ENCODE results near the gene GRID1. TPM values are rescaled to one million over a fixed set of nuclear protein-coding genes. Genes with fewer than 3 reads are reported as not detected.

GRID1 gene
- total RNA-seq, 4 donors from 2014 or later: 0.35 to 10.7 (median 1.3) TPM

GRCh38 chr10:86063341-86063740, 303.3 kb downstream of the GRID1 start:
- no peak overlapping the region for H3K27ac ChIP-seq
- no peak for DNase-seq
- no peak for TF ChIP-seq POLR2A (IDR thresholded peaks at IDR 0.05)
- TF ChIP-seq CTCF (IDR thresholded peaks at IDR 0.05): no peak
- H3K4me3 ChIP-seq: no peak overlapping the region
- H3K27me3 ChIP-seq: no peaks in the 10 kb centered on the region
- no peaks in the 10 kb centered on the region for H3K9me3 ChIP-seq
- H3K4me1 ChIP-seq: no peaks in the 10 kb centered on the region
- H3K36me3 ChIP-seq: no peaks in the 10 kb centered on the region

- no peaks in the 10 kb centered on the region for H3K36me3 ChIP-seq
- no peaks in the 10 kb centered on the region for H3K27me3 ChIP-seq
- TF ChIP-seq POLR2A (IDR thresholded peaks at IDR 0.05) (no peak), CTCF (IDR thresholded peaks at IDR 0.05) (no peak)
- no peaks in the 10 kb centered on the region for H3K9me3 ChIP-seq
- H3K27ac ChIP-seq: no peak overlapping the region
- no peaks in the 10 kb centered on the region for H3K4me1 ChIP-seq
- DNase-seq: peak in 1 of 3 donors; percentile 27
- no peak overlapping the region for H3K4me3 ChIP-seq
Measured at GRCh38 chr10:86062647-86063145, 303.9 kb downstream of the GRID1 start.

DNA sequence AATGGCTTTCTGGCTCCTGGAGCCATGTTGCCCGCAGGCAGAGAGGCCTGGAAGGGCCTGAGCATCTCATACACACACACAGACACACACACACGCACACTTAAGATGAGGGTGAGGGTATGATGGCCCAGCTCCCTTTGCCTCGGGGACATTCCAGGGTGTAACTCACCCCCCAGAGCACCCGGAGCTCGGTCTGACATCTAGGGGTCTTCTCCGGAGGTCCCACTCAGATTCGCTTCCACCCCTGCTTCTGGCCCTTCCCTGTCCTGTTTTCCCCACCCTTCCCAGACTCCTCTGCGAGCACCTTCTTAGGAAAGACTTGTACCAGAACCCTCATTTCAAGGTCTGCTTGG, 304.4 kb downstream of the GRID1 start:
- H3K4me3 ChIP-seq: no peak overlapping the region
- H3K27me3 ChIP-seq: no peaks in the 10 kb centered on the region
- H3K36me3 ChIP-seq: no peaks in the 10 kb centered on the region
- H3K27ac ChIP-seq: no peak overlapping the region
- TF ChIP-seq CTCF (IDR thresholded peaks at IDR 0.05) (no peak), POLR2A (IDR thresholded peaks at IDR 0.05) (no peak)
- no peaks in the 10 kb centered on the region for H3K4me1 ChIP-seq
- peak in 1 of 3 donors; percentile 26 for DNase-seq
- H3K9me3 ChIP-seq: no peaks in the 10 kb centered on the region

GRCh38 chr10:86061278-86062197, 305.1 kb downstream of the GRID1 start:
- Histone ChIP-seq H3K9me3 (no peaks in the 10 kb centered on the region), H3K27ac (no peak overlapping the region), H3K27me3 (no peaks in the 10 kb centered on the region), H3K4me1 (no peaks in the 10 kb centered on the region), H3K4me3 (no peak overlapping the region), H3K36me3 (no peaks in the 10 kb centered on the region)
- DNase-seq: no peak
- TF ChIP-seq CTCF (IDR thresholded peaks at IDR 0.05): no peak
- TF ChIP-seq POLR2A (IDR thresholded peaks at IDR 0.05): no peak

- DNase-seq: no peak
- no peaks in the 10 kb centered on the region for H3K9me3 ChIP-seq
- no peak overlapping the region for H3K4me3 ChIP-seq
- H3K36me3 ChIP-seq: no peaks in the 10 kb centered on the region
- TF ChIP-seq POLR2A (IDR thresholded peaks at IDR 0.05): no peak
- no peaks in the 10 kb centered on the region for H3K4me1 ChIP-seq
- no peaks in the 10 kb centered on the region for H3K27me3 ChIP-seq
- H3K27ac ChIP-seq: no peak overlapping the region
Measured at GRCh38 chr10:86060386-86061277, 306.0 kb downstream of the GRID1 start.

Measured in Peyer's patch (tissue), 4 donors.